ENCODE data around the gene DNAJC18.
A peak's percentile ranks its signal among the peaks of the same experiment; 100 is the strongest.
"Not testable (repeated sequence)": the region's sequence is repeated elsewhere in the genome, so short reads cannot be mapped to it uniquely, and the experiment has no call there.

Gene DNAJC18

GRCh38 chr5:139439013-139439903 lies at the start of gene DNAJC18:
TSS of gene DNAJC18 (minus strand) at chr5:139439525. CDS start at chr5:139439445, 80 bp downstream.
- no peaks in the 10 kb centered on the region for H3K9me3 ChIP-seq (ENCODE audit: control insufficient read depth in 1 of 2, low read length in 2 of 2)
- H3K27me3 ChIP-seq (ENCODE audit: low read depth, low read length): no peaks in the 10 kb centered on the region
- H3K4me3 ChIP-seq (ENCODE audit: low read depth in 1 of 2, low read length in 2 of 2): peak within 1 kb of the TSS; percentile 75 to 89
- peak within 1 kb of the TSS; percentile 93 for H3K27ac ChIP-seq (ENCODE audit: low read length)
- H3K36me3 ChIP-seq (ENCODE audit: control insufficient read depth in 1 of 2, insufficient read depth in 2 of 2, low read length in 2 of 2): peaks cover 0 to 7% of the 10 kb centered on the region in 2 donors
- H3K4me1 ChIP-seq (ENCODE audit: control insufficient read depth in 1 of 2, insufficient read depth in 2 of 2, low read length in 2 of 2): peaks cover 0 to 11% of the 10 kb centered on the region in 2 donors

- no peak overlapping the region for H3K27ac ChIP-seq (ENCODE audit: low read length)
- H3K9me3 ChIP-seq (ENCODE audit: control insufficient read depth in 1 of 2, low read length in 2 of 2): no peaks in the 10 kb centered on the region
- H3K4me3 ChIP-seq (ENCODE audit: low read depth in 1 of 2, low read length in 2 of 2): no peak overlapping the region
- no peaks in the 10 kb centered on the region for H3K27me3 ChIP-seq (ENCODE audit: low read depth, low read length)
- peaks cover 9 to 12% of the 10 kb centered on the region in 2 donors for H3K4me1 ChIP-seq (ENCODE audit: control insufficient read depth in 1 of 2, insufficient read depth in 2 of 2, low read length in 2 of 2)
- no peaks in the 10 kb centered on the region for H3K36me3 ChIP-seq (ENCODE audit: control insufficient read depth in 1 of 2, insufficient read depth in 2 of 2, low read length in 2 of 2)
Measured at GRCh38 chr5:139488260-139488659, 48.9 kb upstream of the DNAJC18 start.

- peaks cover 3 to 5% of the 10 kb centered on the region in 2 donors for H3K4me1 ChIP-seq (ENCODE audit: control insufficient read depth in 1 of 2, insufficient read depth in 2 of 2, low read length in 2 of 2)
- H3K36me3 ChIP-seq (ENCODE audit: control insufficient read depth in 1 of 2, insufficient read depth in 2 of 2, low read length in 2 of 2): peaks cover 0 to 3% of the 10 kb centered on the region in 2 donors
- H3K27me3 ChIP-seq (ENCODE audit: low read depth, low read length): no peaks in the 10 kb centered on the region
- no peak overlapping the region for H3K4me3 ChIP-seq (ENCODE audit: low read depth in 1 of 2, low read length in 2 of 2)
- no peak overlapping the region for H3K27ac ChIP-seq (ENCODE audit: low read length)
- no peaks in the 10 kb centered on the region for H3K9me3 ChIP-seq (ENCODE audit: control insufficient read depth in 1 of 2, low read length in 2 of 2)
Measured at GRCh38 chr5:139486201-139486600, 46.9 kb upstream of the DNAJC18 start.

GRCh38 chr5:139482890-139483208 lies 43.5 kb upstream of the DNAJC18 start:
- peaks cover 3 to 11% of the 10 kb centered on the region in 2 donors for H3K4me1 ChIP-seq (ENCODE audit: control insufficient read depth in 1 of 2, insufficient read depth in 2 of 2, low read length in 2 of 2)
- peak overlapping the region; percentile 55 for H3K4me3 ChIP-seq (ENCODE audit: low read depth in 1 of 2, low read length in 2 of 2)
- not testable (repeated sequence) for H3K27me3 ChIP-seq (ENCODE audit: low read depth, low read length); H3K36me3 ChIP-seq (ENCODE audit: control insufficient read depth in 1 of 2, insufficient read depth in 2 of 2, low read length in 2 of 2); H3K9me3 ChIP-seq (ENCODE audit: control insufficient read depth in 1 of 2, low read length in 2 of 2)
- H3K27ac ChIP-seq (ENCODE audit: low read length): peak overlapping the region; percentile 89

GRCh38 chr5:139482050-139482889 lies 42.9 kb upstream of the DNAJC18 start, which contains the start of gene STING1:
TSS of gene STING1 (minus strand) at chr5:139482758. CDS start at chr5:139481704, 1,054 bp downstream.
- Histone ChIP-seq H3K4me1 (ENCODE audit: control insufficient read depth in 1 of 2, insufficient read depth in 2 of 2, low read length in 2 of 2) (peaks cover 3 to 11% of the 10 kb centered on the region in 2 donors), H3K4me3 (ENCODE audit: low read depth in 1 of 2, low read length in 2 of 2) (peak within 1 kb of the TSS; percentile 55), H3K27ac (ENCODE audit: low read length) (peak within 1 kb of the TSS; percentile 89), H3K27me3 (ENCODE audit: low read depth, low read length) (no peaks in the 10 kb centered on the region), H3K36me3 (ENCODE audit: control insufficient read depth in 1 of 2, insufficient read depth in 2 of 2, low read length in 2 of 2) (peaks cover 0 to 13% of the 10 kb centered on the region in 2 donors), H3K9me3 (ENCODE audit: control insufficient read depth in 1 of 2, low read length in 2 of 2) (no peaks in the 10 kb centered on the region)

GRCh38 chr5:139481580-139482049 lies 42.3 kb upstream of the DNAJC18 start:
- H3K4me3 ChIP-seq (ENCODE audit: low read depth in 1 of 2, low read length in 2 of 2): peak overlapping the region; percentile 55
- H3K36me3 ChIP-seq (ENCODE audit: control insufficient read depth in 1 of 2, insufficient read depth in 2 of 2, low read length in 2 of 2): peaks cover 0 to 18% of the 10 kb centered on the region in 2 donors
- no peaks in the 10 kb centered on the region for H3K27me3 ChIP-seq (ENCODE audit: low read depth, low read length)
- peak overlapping the region; percentile 89 for H3K27ac ChIP-seq (ENCODE audit: low read length)
- H3K9me3 ChIP-seq (ENCODE audit: control insufficient read depth in 1 of 2, low read length in 2 of 2): no peaks in the 10 kb centered on the region
- H3K4me1 ChIP-seq (ENCODE audit: control insufficient read depth in 1 of 2, insufficient read depth in 2 of 2, low read length in 2 of 2): peaks cover 3 to 11% of the 10 kb centered on the region in 2 donors

- Histone ChIP-seq H3K4me3 (ENCODE audit: low read depth in 1 of 2, low read length in 2 of 2) (peak overlapping the region; percentile 55), H3K4me1 (ENCODE audit: control insufficient read depth in 1 of 2, insufficient read depth in 2 of 2, low read length in 2 of 2) (peaks cover 3 to 11% of the 10 kb centered on the region in 2 donors), H3K27me3 (ENCODE audit: low read depth, low read length) (no peaks in the 10 kb centered on the region), H3K9me3 (ENCODE audit: control insufficient read depth in 1 of 2, low read length in 2 of 2) (no peaks in the 10 kb centered on the region), H3K36me3 (ENCODE audit: control insufficient read depth in 1 of 2, insufficient read depth in 2 of 2, low read length in 2 of 2) (peaks cover 0 to 19% of the 10 kb centered on the region in 2 donors), H3K27ac (ENCODE audit: low read length) (peak overlapping the region; percentile 89)
Measured at GRCh38 chr5:139481122-139481533, 41.8 kb upstream of the DNAJC18 start.

- not testable (repeated sequence) for H3K27ac ChIP-seq (ENCODE audit: low read length); H3K4me3 ChIP-seq (ENCODE audit: low read depth in 1 of 2, low read length in 2 of 2); H3K9me3 ChIP-seq (ENCODE audit: control insufficient read depth in 1 of 2, low read length in 2 of 2); H3K27me3 ChIP-seq (ENCODE audit: low read depth, low read length)
- Histone ChIP-seq H3K4me1 (ENCODE audit: control insufficient read depth in 1 of 2, insufficient read depth in 2 of 2, low read length in 2 of 2) (peaks cover 7 to 20% of the 10 kb centered on the region in 2 donors), H3K36me3 (ENCODE audit: control insufficient read depth in 1 of 2, insufficient read depth in 2 of 2, low read length in 2 of 2) (peaks cover 0 to 28% of the 10 kb centered on the region in 2 donors)
Measured at GRCh38 chr5:139479729-139480128, 40.4 kb upstream of the DNAJC18 start.

GRCh38 chr5:139478657-139479423 lies 39.5 kb upstream of the DNAJC18 start:
- H3K9me3 ChIP-seq (ENCODE audit: control insufficient read depth in 1 of 2, low read length in 2 of 2); H3K27ac ChIP-seq (ENCODE audit: low read length); H3K27me3 ChIP-seq (ENCODE audit: low read depth, low read length); H3K4me3 ChIP-seq (ENCODE audit: low read depth in 1 of 2, low read length in 2 of 2): not testable (repeated sequence)
- peaks cover 6 to 23% of the 10 kb centered on the region in 2 donors for H3K4me1 ChIP-seq (ENCODE audit: control insufficient read depth in 1 of 2, insufficient read depth in 2 of 2, low read length in 2 of 2)
- H3K36me3 ChIP-seq (ENCODE audit: control insufficient read depth in 1 of 2, insufficient read depth in 2 of 2, low read length in 2 of 2): peaks cover 0 to 28% of the 10 kb centered on the region in 2 donors

GRCh38 chr5:139475865-139476617 lies 36.7 kb upstream of the DNAJC18 start:
- Histone ChIP-seq H3K27ac (ENCODE audit: low read length) (no peak overlapping the region), H3K9me3 (ENCODE audit: control insufficient read depth in 1 of 2, low read length in 2 of 2) (no peaks in the 10 kb centered on the region), H3K4me3 (ENCODE audit: low read depth in 1 of 2, low read length in 2 of 2) (no peak overlapping the region), H3K27me3 (ENCODE audit: low read depth, low read length) (no peaks in the 10 kb centered on the region), H3K36me3 (ENCODE audit: control insufficient read depth in 1 of 2, insufficient read depth in 2 of 2, low read length in 2 of 2) (peaks cover 0 to 25% of the 10 kb centered on the region in 2 donors), H3K4me1 (ENCODE audit: control insufficient read depth in 1 of 2, insufficient read depth in 2 of 2, low read length in 2 of 2) (peaks cover 6 to 21% of the 10 kb centered on the region in 2 donors)

Measured in muscle layer of duodenum (tissue), 2 donors.